Cardiac muscle cell (in vitro differentiated cells and primary cell): ENCODE measurements around the gene ZNF441. TPM values are rescaled to one million over a fixed set of nuclear protein-coding genes. Genes with fewer than 3 reads are reported as not detected.
A peak's percentile ranks its signal among the peaks of the same experiment; 100 is the strongest.

Experiments used
- DNase-seq, 2 donors: peaks; one replicate each; pipeline versions ENCODE4 v3.0.0 to v3.0.0-alpha.2; 2010 to 2017; ENCODE audit warnings: low read depth in 1 of 2, low spot score in 1 of 2
- H3K27ac ChIP-seq: fragments of 200-600 bp; sonication (generic); 2 replicates; pipeline ENCODE4 v1.5.1; 2016
- H3K27me3 ChIP-seq: fragments of 200-600 bp; sonication (generic); 2 replicates; pipeline ENCODE4 v1.6.0; 2016; ENCODE audit warnings: control low read depth
- H3K36me3 ChIP-seq: fragments of 200-600 bp; sonication (generic); 2 replicates; pipeline ENCODE4 v1.5.1; 2016; ENCODE audit warnings: control low read depth
- H3K4me1 ChIP-seq: fragments of 200-600 bp; sonication (generic); 2 replicates; pipeline ENCODE4 v1.8.1; 2017; ENCODE audit warnings: low read depth, mild to moderate bottlenecking, mixed run types
- H3K4me3 ChIP-seq: fragments of 200-600 bp; sonication (generic); 2 replicates; pipeline ENCODE4 v1.5.1; 2016; ENCODE audit warnings: mild to moderate bottlenecking
- H3K9me3 ChIP-seq: fragments of 200-600 bp; sonication (generic); 2 replicates; pipeline ENCODE4 v1.5.1; 2017; ENCODE audit warnings: low read depth, mild to moderate bottlenecking, control low read depth
- CTCF ChIP-seq: IDR thresholded peaks from 2 replicates; pipeline ENCODE4 v1.5.1; 2012; ENCODE audit warnings: low read depth, mild to moderate bottlenecking, low read length
- polyA plus RNA-seq: library from polyadenylated mRNA; unstranded; fragments of >200 nt; fragmentation: Nextera tagmentation; extraction: Ambion mirVana; gene quantifications from 2 replicates; pipeline ENCODE4 v1.2.1, GENCODE V29; 2016
- total RNA-seq: library from RNA; depleted of rRNA; stranded (reverse); fragments of >200 nt; gene quantifications from 2 replicates; pipeline ENCODE4 v1.2.3, GENCODE V29; 2016

ZNF441 gene
- total and polyA plus RNA-seq, 2 experiments from 2014 or later: 2.1 to 26.9 TPM

- peak in 1 of 2 donors; percentile 46 for DNase-seq
- TF ChIP-seq CTCF: no peak
- Histone ChIP-seq H3K36me3 (no peaks in the 10 kb centered on the region), H3K4me1 (peaks cover 5% of the 10 kb centered on the region), H3K27me3 (peaks cover 4% of the 10 kb centered on the region), H3K4me3 (no peak overlapping the region), H3K9me3 (no peaks in the 10 kb centered on the region), H3K27ac (no peak overlapping the region)
Measured at GRCh38 chr19:11736696-11737095, 30.1 kb upstream of the ZNF441 start.

DNA sequence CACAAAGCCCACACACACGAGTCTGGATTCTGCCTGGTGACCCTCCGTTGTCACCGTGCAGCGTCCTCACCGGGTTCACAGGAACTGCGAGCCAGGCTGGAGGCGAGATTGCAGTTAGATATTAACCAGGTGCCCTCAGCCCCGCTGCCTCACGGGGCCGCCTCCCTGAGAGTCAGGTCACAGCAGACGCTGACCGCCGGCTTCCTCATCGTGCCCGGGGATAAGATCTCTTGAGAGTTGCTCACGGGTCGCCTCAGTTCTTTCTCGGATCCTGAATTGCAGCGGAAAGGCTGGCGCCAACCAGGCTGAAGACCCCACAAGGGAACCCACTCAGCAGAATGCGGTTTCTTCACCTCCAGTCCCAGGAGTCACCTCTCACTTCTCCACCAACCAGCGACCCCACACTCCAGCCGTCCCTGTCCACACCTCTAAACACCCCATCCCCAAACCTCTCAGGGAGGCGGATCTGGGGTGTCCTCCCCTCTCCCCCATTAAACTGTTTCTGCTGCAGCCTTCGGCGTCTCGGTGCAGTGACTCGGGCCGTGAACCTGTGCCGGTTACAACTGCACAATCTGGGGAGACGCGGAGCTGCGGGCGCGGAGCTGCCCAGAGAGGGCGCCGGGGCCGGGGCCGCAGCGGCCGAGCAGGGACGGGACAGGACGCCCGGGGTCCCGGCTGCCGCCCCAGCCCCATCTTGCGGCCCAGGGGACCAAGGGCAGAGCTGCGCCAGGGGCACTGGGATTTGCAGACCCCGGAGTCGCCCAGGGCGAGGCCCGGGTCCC is 28.6 kb upstream of the ZNF441 start:
- Histone ChIP-seq H3K27ac (peak overlapping the region; percentile 91), H3K27me3 (peaks cover 7% of the 10 kb centered on the region), H3K4me3 (peak overlapping the region; percentile 80), H3K4me1 (peaks cover 5% of the 10 kb centered on the region), H3K9me3 (no peaks in the 10 kb centered on the region), H3K36me3 (no peaks in the 10 kb centered on the region)
- DNase-seq: peak; percentile 27 to 64
- TF ChIP-seq CTCF: peak; percentile 29

DNA sequence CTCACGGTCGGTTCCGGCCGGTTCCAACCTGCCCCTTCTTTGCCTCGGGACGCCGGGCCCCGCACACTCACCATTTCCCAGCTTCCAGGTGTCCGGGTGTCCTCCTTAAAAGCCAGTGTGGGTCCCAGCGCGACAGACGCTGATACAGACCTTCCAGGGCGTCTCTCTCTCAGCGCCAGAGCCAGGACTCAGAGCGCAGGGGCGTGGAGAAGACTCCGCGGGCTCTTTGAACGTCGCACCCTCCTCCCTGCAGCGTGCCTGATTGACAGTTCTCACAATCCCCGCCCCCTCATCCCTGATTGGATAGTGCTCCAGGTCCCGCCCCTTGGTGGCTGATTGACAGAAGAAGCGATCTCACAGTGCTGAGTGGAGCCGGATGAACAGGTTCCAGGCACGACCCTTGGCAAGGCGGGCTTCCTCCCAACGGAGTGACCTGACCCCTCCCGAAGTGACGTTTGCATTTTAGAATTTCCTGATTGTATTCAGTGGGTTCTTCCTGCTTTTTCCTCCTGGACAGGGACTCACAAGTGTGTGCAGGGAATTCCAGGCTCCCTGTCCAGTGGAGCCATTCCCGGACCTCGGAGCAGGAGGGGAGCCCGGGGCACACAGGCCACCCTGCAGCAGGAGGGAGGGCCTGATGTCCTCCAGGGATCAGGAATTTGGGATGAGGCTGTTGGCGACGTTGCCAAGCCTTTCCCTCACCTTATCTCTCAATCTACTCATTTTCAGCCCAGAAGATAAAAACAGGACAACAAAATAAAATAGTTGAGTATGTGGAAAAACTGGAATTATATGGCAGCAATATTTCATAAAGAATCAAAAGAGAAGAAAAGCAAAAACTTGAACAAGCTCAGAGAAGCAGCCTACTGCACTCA is 27.8 kb upstream of the ZNF441 start, which contains the start of gene ZNF823:
Gene ZNF823 (minus strand): TSS at position 201 of the 875 bp plus-strand sequence. CDS start 127 bp downstream, at position 74.
- TF ChIP-seq CTCF: no peak
- no peaks in the 10 kb centered on the region for H3K36me3 ChIP-seq
- H3K4me3 ChIP-seq: peak within 1 kb of the TSS; percentile 80
- H3K9me3 ChIP-seq: no peaks in the 10 kb centered on the region
- DNase-seq: peak; percentile 98 to 99
- H3K27ac ChIP-seq: peak within 1 kb of the TSS; percentile 91
- H3K27me3 ChIP-seq: peaks cover 7% of the 10 kb centered on the region
- peaks cover 5% of the 10 kb centered on the region for H3K4me1 ChIP-seq

GRCh38 chr19:11745869-11746268 is 20.9 kb upstream of the ZNF441 start:
- Histone ChIP-seq H3K4me1 (no peaks in the 10 kb centered on the region), H3K27ac (no peak overlapping the region), H3K27me3 (peaks cover 7% of the 10 kb centered on the region), H3K4me3 (no peak overlapping the region), H3K36me3 (no peaks in the 10 kb centered on the region), H3K9me3 (no peaks in the 10 kb centered on the region)
- no peak for TF ChIP-seq CTCF
- DNase-seq: no peak

DNA sequence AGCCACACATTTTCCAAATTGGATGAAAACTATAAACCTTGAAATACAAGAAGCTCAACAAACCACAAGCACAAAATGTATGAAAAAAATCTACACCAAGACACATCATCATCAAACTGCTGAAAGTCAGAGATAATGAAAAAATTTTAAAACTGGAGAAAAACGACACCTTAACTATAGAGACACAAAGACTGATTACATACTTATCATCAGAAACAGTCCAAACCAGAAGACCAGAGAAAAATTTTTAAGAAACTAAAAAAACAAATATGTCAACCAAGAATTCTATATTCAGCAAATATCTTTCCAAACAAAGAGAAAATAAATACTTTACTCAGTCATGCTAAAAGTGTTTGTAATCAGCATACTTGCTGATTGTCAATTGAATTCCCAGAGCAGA is 19.5 kb upstream of the ZNF441 start:
- H3K9me3 ChIP-seq: no peaks in the 10 kb centered on the region
- TF ChIP-seq CTCF: no peak
- no peaks in the 10 kb centered on the region for H3K27me3 ChIP-seq
- H3K4me1 ChIP-seq: no peaks in the 10 kb centered on the region
- H3K27ac ChIP-seq: no peak overlapping the region
- H3K36me3 ChIP-seq: no peaks in the 10 kb centered on the region
- DNase-seq: no peak
- no peak overlapping the region for H3K4me3 ChIP-seq
